Breast epithelium (tissue), 4 donors: ENCODE results near the gene IER5L. TPM values are rescaled to one million over a fixed set of nuclear protein-coding genes. Genes with fewer than 3 reads are reported as not detected.

Source experiments
- DNase-seq, 2 donors: peaks; one replicate each; pipeline ENCODE4 v3.0.0-alpha.2; 2019; ENCODE audit warnings: low spot score in 2 of 2
- H3K27ac ChIP-seq, 2 donors: fragments of 200-600 bp; sonication (generic) in 1 of 2; one replicate each; pipeline ENCODE4 v1.5.1; 2016 to 2019; ENCODE audit warnings: mild to moderate bottlenecking in 1 of 2
- H3K27me3 ChIP-seq, 2 donors: fragments of 200-600 bp; sonication (generic) in 1 of 2; one replicate each; pipeline versions ENCODE4 v1.5.1 to v1.6.0; 2017 to 2019; ENCODE audit warnings: control low read depth in 1 of 2, mild to moderate bottlenecking in 1 of 2
- H3K36me3 ChIP-seq: fragments of 200-600 bp; one replicate; pipeline ENCODE4 v1.5.1; 2019
- H3K4me1 ChIP-seq, 2 donors: fragments of 200-600 bp; sonication (generic); one replicate each; pipeline ENCODE4 v1.5.1; 2016 to 2019; ENCODE audit warnings: control low read depth in 1 of 2
- H3K4me3 ChIP-seq, 3 donors: fragments of 200-600 bp; sonication (generic); 1 replicate in 2 of 3; 2 replicates in 1 of 3; pipeline ENCODE4 v1.5.1; 2016 to 2019; ENCODE audit warnings: mild to moderate bottlenecking in 3 of 3, moderate library complexity in 2 of 3
- H3K9me3 ChIP-seq, 2 donors: fragments of 200-600 bp; sonication (generic) in 1 of 2; one replicate each; pipeline ENCODE4 v1.5.1; 2016 to 2019; ENCODE audit warnings: control low read depth in 1 of 2
- POLR2A ChIP-seq: fragments of 450-650 bp; IDR thresholded peaks from one replicate; pipeline ENCODE4 v1.6.1; 2016; ENCODE audit warnings: antibody characterized with exemption, mild to moderate bottlenecking, moderate library complexity
- POLR2AphosphoS5 ChIP-seq, 3 donors: sonication (generic); formaldehyde crosslinking; IDR thresholded peaks; one replicate each; pipeline ENCODE4 v1.6.1; 2017; ENCODE audit warnings: antibody characterized with exemption in 3 of 3
- intact Hi-C: fragments of 100-400 bp; cut with DNase I; formaldehyde crosslinking; loops from one replicate; pipeline ENCODE4 v1.15.1; 2023; ENCODE audit warnings: low total_unique reads
- total RNA-seq, 3 donors: library from RNA; depleted of rRNA; stranded (reverse); fragments of >200 nt; gene quantifications; one replicate each; pipeline ENCODE4 v1.1.0, GENCODE V29; 2016
- TF ChIP-seq, protein P1 (sequence below), 3 donors: fragments of 450-650 bp; IDR thresholded peaks; one replicate each; pipeline ENCODE4 v1.5.1; 2016 to 2017; ENCODE audit warnings: antibody characterized with exemption in 3 of 3, mild to moderate bottlenecking in 3 of 3, moderate library complexity in 3 of 3

The IER5L gene
- total RNA-seq, 3 donors from 2014 or later, result 4.3 to 18.4 (median 18.1) TPM

GRCh38 chr9:129204840-129205239, 26.8 kb upstream of the IER5L start:
- no peak for DNase-seq

GRCh38 chr9:129203556-129203909, 25.5 kb upstream of the IER5L start:
- peak overlapping the region; percentile 68 to 87 (median 74) for H3K4me3 ChIP-seq
- no peaks in the 10 kb centered on the region for H3K27me3 ChIP-seq
- H3K9me3 ChIP-seq, result no peaks in the 10 kb centered on the region
- intact Hi-C loops, result no loop called here
- H3K4me1 ChIP-seq, result no peaks in the 10 kb centered on the region
- H3K36me3 ChIP-seq, result no peaks in the 10 kb centered on the region
- H3K27ac ChIP-seq, result peak overlapping the region; percentile 96
- TF ChIP-seq POLR2AphosphoS5 (IDR thresholded peaks at IDR 0.05) (no peak), POLR2A (no peak)
- TF ChIP-seq, protein P1, sequence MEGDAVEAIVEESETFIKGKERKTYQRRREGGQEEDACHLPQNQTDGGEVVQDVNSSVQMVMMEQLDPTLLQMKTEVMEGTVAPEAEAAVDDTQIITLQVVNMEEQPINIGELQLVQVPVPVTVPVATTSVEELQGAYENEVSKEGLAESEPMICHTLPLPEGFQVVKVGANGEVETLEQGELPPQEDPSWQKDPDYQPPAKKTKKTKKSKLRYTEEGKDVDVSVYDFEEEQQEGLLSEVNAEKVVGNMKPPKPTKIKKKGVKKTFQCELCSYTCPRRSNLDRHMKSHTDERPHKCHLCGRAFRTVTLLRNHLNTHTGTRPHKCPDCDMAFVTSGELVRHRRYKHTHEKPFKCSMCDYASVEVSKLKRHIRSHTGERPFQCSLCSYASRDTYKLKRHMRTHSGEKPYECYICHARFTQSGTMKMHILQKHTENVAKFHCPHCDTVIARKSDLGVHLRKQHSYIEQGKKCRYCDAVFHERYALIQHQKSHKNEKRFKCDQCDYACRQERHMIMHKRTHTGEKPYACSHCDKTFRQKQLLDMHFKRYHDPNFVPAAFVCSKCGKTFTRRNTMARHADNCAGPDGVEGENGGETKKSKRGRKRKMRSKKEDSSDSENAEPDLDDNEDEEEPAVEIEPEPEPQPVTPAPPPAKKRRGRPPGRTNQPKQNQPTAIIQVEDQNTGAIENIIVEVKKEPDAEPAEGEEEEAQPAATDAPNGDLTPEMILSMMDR (IDR thresholded peaks at IDR 0.05), result no peak
- DNase-seq, result no peak

More at GRCh38 chr9:129204840-129205239, 26.8 kb upstream of the IER5L start:
- H3K4me1 ChIP-seq, result no peaks in the 10 kb centered on the region
- H3K27me3 ChIP-seq, result no peaks in the 10 kb centered on the region
- no peaks in the 10 kb centered on the region for H3K9me3 ChIP-seq
- H3K36me3 ChIP-seq, result no peaks in the 10 kb centered on the region
- H3K4me3 ChIP-seq, result no peak overlapping the region
- intact Hi-C loops, result no loop called here
- no peak for TF ChIP-seq POLR2AphosphoS5 (IDR thresholded peaks at IDR 0.05)
- TF ChIP-seq, protein P1 (IDR thresholded peaks at IDR 0.05), result no peak
- no peak for TF ChIP-seq POLR2A
- H3K27ac ChIP-seq, result no peak overlapping the region

DNA sequence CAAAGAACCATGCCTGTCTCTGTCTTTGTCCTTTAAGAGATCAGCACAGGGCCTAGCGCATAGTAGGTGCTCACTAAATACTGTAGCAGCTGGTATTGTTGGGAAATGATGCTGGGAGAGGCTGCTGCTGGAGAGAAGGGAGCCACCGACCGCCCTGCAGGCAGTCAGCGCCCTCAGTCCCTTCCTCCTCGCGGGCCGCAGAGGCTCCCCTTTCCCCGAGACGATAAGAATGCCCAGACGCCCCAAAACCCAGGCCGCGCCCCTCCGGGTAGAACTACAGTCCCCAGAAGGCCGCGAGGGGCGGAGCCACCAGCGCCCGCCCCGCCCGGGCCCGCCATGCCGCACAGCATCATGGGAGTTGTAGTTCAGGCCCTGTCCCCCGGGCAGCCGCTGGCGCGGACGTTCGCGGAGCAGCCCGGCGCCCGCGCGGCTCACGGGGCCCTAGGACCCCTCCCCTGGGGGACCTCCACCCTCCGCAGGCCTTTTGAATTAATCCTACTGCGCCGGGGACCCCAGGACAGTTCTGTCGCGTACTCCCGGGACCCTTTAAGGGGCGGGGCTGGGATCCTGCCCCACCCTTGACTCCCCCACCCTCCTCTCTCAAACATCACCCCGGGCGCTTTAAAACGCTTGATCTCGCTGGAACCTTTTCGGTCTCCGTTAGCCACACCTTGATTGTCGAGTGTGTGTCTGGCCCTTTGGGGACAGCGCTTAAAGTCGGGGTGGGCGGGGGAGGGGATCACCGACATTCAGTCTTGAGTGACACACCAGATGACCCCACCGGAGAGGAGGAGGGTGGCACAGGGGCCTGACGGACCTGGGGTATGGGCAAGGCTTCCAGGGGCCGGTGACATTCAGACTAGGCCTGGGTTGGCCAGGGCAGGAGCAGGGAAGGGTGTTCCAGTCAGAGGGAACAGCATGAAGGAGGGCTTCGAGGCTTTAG, 24.8 kb upstream of the IER5L start:
- peak; percentile 70 to 80 for DNase-seq
- Histone ChIP-seq H3K27ac (peak overlapping the region; percentile 96), H3K9me3 (no peaks in the 10 kb centered on the region), H3K4me3 (peak overlapping the region; percentile 68 to 87 (median 74)), H3K36me3 (no peaks in the 10 kb centered on the region), H3K27me3 (no peaks in the 10 kb centered on the region), H3K4me1 (no peaks in the 10 kb centered on the region)
- intact Hi-C loops, result no loop called here
- TF ChIP-seq, protein P1 (IDR thresholded peaks at IDR 0.05), result no peak
- TF ChIP-seq POLR2A (peak; percentile 35), POLR2AphosphoS5 (IDR thresholded peaks at IDR 0.05) (peak in 2 of 3 donors; percentile 17 to 76)

DNA sequence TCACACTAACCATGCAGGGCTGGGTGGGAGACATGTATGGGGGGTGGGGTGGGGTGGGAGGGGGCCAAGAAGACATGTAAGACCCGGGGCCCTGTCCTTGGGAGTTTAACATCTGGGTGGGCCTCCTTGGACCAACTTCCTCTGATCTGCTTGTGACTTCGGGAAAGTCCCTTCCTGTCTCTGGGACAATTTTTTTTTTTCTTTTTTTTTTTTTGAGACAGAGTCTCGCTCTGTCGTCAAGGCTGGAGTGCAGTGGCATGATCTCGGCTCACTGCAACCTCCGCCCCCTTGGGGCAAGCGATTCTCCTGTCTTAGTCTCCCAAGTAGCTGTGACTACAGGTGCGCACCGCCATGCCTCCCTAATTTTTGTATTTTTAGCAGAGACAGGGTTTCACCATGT, 23.8 kb upstream of the IER5L start:
- TF ChIP-seq, protein P1 (IDR thresholded peaks at IDR 0.05), result no peak
- no peak for TF ChIP-seq POLR2A
- TF ChIP-seq POLR2AphosphoS5 (IDR thresholded peaks at IDR 0.05), result no peak
- H3K9me3 ChIP-seq, result no peaks in the 10 kb centered on the region
- intact Hi-C loops, result no loop called here
- H3K4me1 ChIP-seq, result no peaks in the 10 kb centered on the region
- H3K27me3 ChIP-seq, result no peaks in the 10 kb centered on the region
- DNase-seq, result no peak
- H3K36me3 ChIP-seq, result no peaks in the 10 kb centered on the region
- no peak overlapping the region for H3K27ac ChIP-seq
- H3K4me3 ChIP-seq, result no peak overlapping the region

DNA sequence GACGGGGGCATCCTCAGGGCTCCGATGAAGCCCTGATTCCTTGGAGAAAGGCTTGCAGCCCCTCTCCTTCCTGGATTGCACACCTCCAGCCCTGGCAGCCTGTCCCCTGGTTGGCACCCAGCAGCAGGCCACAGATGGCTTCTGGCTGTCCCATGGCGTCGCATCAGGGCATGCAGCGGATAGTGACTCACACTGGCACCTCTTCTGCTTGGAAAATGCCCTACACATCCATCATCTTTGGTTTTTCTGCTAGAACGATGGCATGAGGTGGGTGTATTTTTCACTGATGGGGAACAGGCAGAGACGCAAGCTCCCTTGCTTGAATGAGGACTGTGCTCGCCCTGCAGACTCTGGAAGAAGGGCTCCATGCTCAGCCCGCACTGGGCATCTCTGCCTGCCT, 23.2 kb upstream of the IER5L start:
- Histone ChIP-seq H3K27ac (peak overlapping the region in 1 of 2 donors; percentile 95), H3K27me3 (no peaks in the 10 kb centered on the region), H3K9me3 (no peaks in the 10 kb centered on the region), H3K36me3 (no peaks in the 10 kb centered on the region), H3K4me3 (no peak overlapping the region), H3K4me1 (no peaks in the 10 kb centered on the region)
- DNase-seq, result no peak
- intact Hi-C loops, result no loop called here
- TF ChIP-seq, protein P1 (IDR thresholded peaks at IDR 0.05), result no peak
- TF ChIP-seq POLR2A (no peak), POLR2AphosphoS5 (IDR thresholded peaks at IDR 0.05) (no peak)
